ENCODE data around the gene UPK3A.

- TF ChIP-seq CTCF (IDR thresholded peaks at IDR 0.05; ENCODE audit: insufficient read depth, low read length) (no peak), REST (IDR thresholded peaks at IDR 0.05; ENCODE audit: insufficient replicate concordance, low read depth) (no peak)
Observed at GRCh38 chr22:45268167-45268957, 16.4 kb upstream of the UPK3A start.
